Neural cell (in vitro differentiated cells): ENCODE data around the gene MGLL.

Source experiments
- CTCF ChIP-seq: fragments of 450-650 bp; IDR thresholded peaks from 2 replicates; pipeline ENCODE4 v1.5.1; 2014; ENCODE audit warnings: antibody characterized with exemption, mild to moderate bottlenecking, moderate library complexity; ENCODE audit not compliant: poor library complexity, severe bottlenecking
- EP300 ChIP-seq: fragments of 450-650 bp; conservative IDR thresholded peaks from 2 replicates; pipeline ENCODE4 v1.6.1; 2014; ENCODE audit warnings: antibody characterized with exemption, mild to moderate bottlenecking, moderate library complexity; ENCODE audit not compliant: poor library complexity, severe bottlenecking
- EZH2 ChIP-seq: fragments of 200-600, 300-800 bp; shearing (Covaris generic), sonication (generic); IDR thresholded peaks from 2 replicates; pipeline ENCODE4 v1.6.1; 2014; ENCODE audit warnings: antibody characterized with exemption, low read length, borderline replicate concordance, mild to moderate bottlenecking; ENCODE audit not compliant: insufficient read depth, poor library complexity, severe bottlenecking
- POLR2AphosphoS5 ChIP-seq: IDR thresholded peaks from 2 replicates; pipeline ENCODE4 v1.6.1; 2012
- RAD21 ChIP-seq: fragments of 450-650 bp; conservative IDR thresholded peaks from 2 replicates; pipeline ENCODE4 v1.6.1; 2014; ENCODE audit warnings: antibody characterized with exemption, mild to moderate bottlenecking, moderate library complexity

GRCh38 chr3:127820221-127820825 is 2.0 kb downstream of the MGLL start:
- TF ChIP-seq CTCF (no peak), POLR2AphosphoS5 (no peak), EP300 (no peak), EZH2 (no peak), RAD21 (no peak)
